GM19395 (cell line): Measurements from ENCODE around the gene PIK3AP1.
"Not testable (repeated sequence)": the region's sequence is repeated elsewhere in the genome, so short reads cannot be mapped to it uniquely, and the experiment has no call there.

Source experiments
- ATAC-seq: cut with Tn5 transposase; IDR thresholded peaks from one replicate; pipeline ENCODE4 v1.9.1; 2021; ENCODE audit warnings: mild to moderate bottlenecking, moderate library complexity; ENCODE audit not compliant: unreplicated experiment

The PIK3AP1 gene, protein sequence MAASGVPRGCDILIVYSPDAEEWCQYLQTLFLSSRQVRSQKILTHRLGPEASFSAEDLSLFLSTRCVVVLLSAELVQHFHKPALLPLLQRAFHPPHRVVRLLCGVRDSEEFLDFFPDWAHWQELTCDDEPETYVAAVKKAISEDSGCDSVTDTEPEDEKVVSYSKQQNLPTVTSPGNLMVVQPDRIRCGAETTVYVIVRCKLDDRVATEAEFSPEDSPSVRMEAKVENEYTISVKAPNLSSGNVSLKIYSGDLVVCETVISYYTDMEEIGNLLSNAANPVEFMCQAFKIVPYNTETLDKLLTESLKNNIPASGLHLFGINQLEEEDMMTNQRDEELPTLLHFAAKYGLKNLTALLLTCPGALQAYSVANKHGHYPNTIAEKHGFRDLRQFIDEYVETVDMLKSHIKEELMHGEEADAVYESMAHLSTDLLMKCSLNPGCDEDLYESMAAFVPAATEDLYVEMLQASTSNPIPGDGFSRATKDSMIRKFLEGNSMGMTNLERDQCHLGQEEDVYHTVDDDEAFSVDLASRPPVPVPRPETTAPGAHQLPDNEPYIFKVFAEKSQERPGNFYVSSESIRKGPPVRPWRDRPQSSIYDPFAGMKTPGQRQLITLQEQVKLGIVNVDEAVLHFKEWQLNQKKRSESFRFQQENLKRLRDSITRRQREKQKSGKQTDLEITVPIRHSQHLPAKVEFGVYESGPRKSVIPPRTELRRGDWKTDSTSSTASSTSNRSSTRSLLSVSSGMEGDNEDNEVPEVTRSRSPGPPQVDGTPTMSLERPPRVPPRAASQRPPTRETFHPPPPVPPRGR

DNA sequence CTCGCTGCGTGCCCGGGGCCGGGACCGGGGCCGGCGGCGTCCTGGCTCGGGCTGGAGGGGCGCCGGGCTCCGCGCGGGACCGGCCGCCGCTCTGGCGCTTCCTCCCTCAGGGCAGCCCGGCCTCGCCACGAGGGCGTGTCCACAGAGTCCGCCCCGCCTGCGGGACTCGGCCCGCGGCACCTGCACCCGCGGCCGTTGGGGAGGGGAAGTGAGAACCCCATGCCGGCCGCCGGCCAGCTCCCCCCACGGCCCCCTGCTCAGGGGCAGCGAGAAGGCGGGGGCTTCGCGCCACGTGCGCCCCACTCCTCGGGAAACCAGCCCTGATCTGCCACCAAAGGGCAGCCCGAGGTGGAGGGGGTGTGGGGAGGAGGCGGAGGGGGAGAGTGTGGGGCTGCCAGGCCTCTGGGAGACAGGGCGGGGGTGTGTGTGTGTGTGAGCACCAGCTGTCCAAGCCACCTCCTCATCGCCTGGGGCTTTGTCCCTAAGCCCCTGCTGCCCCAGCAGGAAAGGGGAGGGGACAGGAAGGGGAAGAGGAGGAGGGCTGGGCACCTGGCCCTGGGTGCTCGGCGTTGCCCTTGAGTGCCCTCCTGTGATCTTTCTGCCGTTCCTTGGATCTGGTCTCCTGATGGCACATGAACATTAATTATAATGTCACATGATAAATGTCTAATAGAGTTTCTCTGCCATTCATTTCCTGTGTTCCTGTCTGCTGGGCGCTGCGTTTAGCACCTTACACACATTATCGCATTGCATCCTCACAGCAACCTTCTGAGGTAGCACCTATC lies at the start of gene PIK3AP1:
Gene PIK3AP1, minus strand, starts transcription at position 93 of the 785 bp plus-strand sequence. CDS start 120 bp downstream, outside the sequence.
- ATAC-seq, result peak; percentile 72

GRCh38 chr10:96768136-96768535 lies 47.8 kb upstream of the PIK3AP1 start:
- ATAC-seq, result no peak

GRCh38 chr10:96767611-96768010 lies 47.3 kb upstream of the PIK3AP1 start:
- no peak for ATAC-seq

- ATAC-seq, result peak; percentile 79
Observed at GRCh38 chr10:96765406-96766240, 45.3 kb upstream of the PIK3AP1 start.

- ATAC-seq, result peak; percentile 64
Observed at GRCh38 chr10:96764425-96765060, 44.2 kb upstream of the PIK3AP1 start.

GRCh38 chr10:96758423-96758822 lies 38.1 kb upstream of the PIK3AP1 start:
- ATAC-seq, result peak; percentile 66

DNA sequence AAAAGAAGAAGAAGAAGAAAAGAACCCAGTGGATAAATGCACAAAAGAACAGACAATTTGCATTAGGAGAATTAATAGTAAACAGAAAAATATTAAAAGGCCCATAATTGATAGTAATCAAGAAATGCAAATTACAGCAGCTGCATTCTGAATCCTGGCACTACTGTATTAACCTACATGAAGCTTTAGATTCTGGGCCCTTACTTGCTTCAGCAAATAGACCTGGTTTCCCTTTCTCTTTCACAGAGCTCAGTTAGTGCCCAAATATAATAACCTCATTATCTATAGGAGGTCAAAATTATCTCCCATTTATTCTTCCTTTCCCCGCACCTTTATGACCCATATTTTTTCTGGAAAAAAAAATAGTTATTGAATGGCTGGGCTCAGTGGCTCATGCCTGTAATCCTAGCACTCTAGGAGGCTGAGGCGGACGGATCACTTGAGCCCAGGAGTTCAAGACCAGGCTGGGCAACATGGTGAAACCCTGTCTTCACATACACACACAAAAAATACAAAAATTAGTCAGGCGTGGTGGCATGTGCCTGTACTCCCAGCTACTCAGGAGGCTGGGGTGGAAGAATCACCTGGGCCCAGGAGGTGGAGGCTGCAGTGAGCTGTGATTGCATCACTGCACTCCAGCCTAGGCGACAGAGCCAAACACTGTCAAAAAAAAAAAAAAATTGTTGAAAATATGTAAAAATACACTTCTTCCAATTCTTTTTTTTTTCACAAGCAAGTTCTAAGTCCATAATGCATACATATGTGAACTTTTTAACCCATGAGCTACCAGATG lies 36.0 kb upstream of the PIK3AP1 start:
- no peak for ATAC-seq

DNA sequence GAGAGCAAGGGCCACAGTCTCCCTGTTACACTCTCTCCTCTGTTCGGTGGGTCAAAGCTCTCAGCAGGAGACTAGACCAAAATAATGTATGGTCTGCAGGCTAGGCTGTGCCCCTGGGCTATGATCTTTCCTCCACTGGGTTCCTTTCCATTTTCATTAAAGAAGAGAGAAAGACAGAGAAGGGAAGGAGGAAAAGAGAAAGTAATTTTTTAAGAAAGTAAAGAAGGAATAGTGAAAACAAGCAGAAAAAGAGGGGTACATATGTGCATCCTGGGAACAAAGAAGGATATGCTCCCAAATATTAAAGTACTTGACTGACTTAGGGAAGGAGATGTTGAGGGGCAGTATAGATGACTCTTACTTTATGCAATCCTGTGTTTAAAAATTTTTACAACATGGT lies 33.6 kb upstream of the PIK3AP1 start:
- no peak for ATAC-seq

- no peak for ATAC-seq
Observed at GRCh38 chr10:96752375-96752774, 32.1 kb upstream of the PIK3AP1 start.

DNA sequence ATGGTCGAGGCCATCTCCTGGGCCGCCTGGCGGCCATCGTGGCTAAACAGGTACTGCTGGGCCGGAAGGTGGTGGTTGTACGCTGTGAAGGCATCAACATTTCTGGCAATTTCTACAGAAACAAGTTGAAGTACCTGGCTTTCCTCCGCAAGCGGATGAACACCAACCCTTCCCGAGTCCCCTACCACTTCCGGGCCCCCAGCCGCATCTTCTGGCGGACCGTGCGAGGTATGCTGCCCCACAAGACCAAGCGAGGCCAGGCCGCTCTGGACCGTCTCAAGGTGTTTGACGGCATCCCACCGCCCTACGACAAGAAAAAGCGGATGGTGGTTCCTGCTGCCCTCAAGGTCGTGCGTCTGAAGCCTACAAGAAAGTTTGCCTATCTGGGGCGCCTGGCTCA lies 30.0 kb upstream of the PIK3AP1 start:
- ATAC-seq, result not testable (repeated sequence)

GRCh38 chr10:96747734-96748550 lies 27.6 kb upstream of the PIK3AP1 start:
- peak; percentile 89 for ATAC-seq

- no peak for ATAC-seq
Observed at GRCh38 chr10:96746503-96746902, 26.2 kb upstream of the PIK3AP1 start.

DNA sequence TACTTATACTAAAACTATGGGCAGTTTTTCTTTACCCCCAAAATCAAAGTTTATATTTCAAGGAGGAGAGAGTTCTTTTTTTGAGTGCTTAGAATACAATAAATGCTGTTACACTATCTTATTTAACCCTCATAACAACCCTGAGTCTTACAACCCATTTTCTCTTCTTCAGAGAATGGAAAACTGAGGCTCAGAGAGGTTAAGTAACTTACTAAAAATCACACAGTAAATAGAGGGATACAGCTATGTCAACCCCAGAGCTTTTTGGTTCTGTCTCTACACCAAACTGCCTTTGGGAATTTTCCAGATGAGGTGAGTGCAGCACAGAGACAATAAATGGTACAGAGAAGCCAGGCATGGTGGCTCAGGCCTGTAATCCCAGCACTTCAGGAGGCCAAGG lies 25.6 kb upstream of the PIK3AP1 start:
- no peak for ATAC-seq

- ATAC-seq, result no peak
Observed at GRCh38 chr10:96743988-96744585, 23.8 kb upstream of the PIK3AP1 start.

DNA sequence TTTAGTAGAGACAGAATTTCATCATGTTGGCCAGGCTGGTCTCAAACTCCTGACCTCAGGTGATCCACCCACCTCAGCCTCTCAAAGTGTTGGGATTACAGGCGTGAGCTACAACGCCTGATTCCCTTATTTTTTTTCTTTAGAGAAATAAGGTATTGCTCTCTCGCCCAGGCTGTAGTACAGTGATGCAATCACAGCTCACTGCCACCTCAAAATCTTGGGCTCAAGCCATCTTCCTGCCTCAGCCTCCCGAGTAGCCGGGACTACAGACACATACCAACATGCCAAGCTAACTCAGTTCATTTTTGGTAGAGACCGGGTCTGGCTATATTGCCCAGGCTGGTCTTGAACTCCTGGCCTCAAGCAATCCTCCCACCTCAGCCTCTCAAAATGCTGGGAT lies 21.2 kb upstream of the PIK3AP1 start:
- not testable (repeated sequence) for ATAC-seq

GRCh38 chr10:96740579-96741281 lies 20.4 kb upstream of the PIK3AP1 start:
- no peak for ATAC-seq

- no peak for ATAC-seq
Observed at GRCh38 chr10:96740141-96740540, 19.8 kb upstream of the PIK3AP1 start.
